BJ (cell line): ENCODE measurements around the gene TXNRD1. TPM values are rescaled to one million over a fixed set of nuclear protein-coding genes. Genes with fewer than 3 reads are reported as not detected.
"Not testable (repeated sequence)": the region's sequence is repeated elsewhere in the genome, so short reads cannot be mapped to it uniquely, and the experiment has no call there.

Experiments
- CTCF ChIA-PET: fragments of 350-600 bp; formaldehyde crosslinking; extraction: SDS; loops from one replicate; lab custom pipeline; 2021; ENCODE audit warnings: antibody characterized with exemption, inconsistent platforms; lab: Yijun Ruan, JAX
- POLR2A ChIA-PET: fragments of 300-600 bp; sonication (Branson Sonifier 250); formaldehyde crosslinking; extraction: SDS; loops from one replicate; lab custom pipeline; 2021; ENCODE audit warnings: antibody characterized with exemption; lab: Charles Lee
- DNase-seq: peaks from one replicate; pipeline ENCODE4 v3.0.0-alpha.2; 2011; ENCODE audit warnings: low read depth
- H3K27me3 ChIP-seq: 2 replicates; pipeline ENCODE4 v1.6.0; 2011; ENCODE audit warnings: low read length; ENCODE audit not compliant: control insufficient read depth, insufficient read depth
- H3K36me3 ChIP-seq: 2 replicates; pipeline ENCODE4 v1.5.1; 2011; ENCODE audit warnings: low read length; ENCODE audit not compliant: control insufficient read depth, insufficient read depth
- H3K4me3 ChIP-seq: 2 replicates; pipeline ENCODE4 v1.5.1; 2011; ENCODE audit warnings: low read depth, mild to moderate bottlenecking, control low read depth, low read length
- CTCF ChIP-seq: IDR thresholded peaks from 2 replicates; pipeline ENCODE4 v1.5.1; 2011; ENCODE audit warnings: low read depth, mild to moderate bottlenecking, control low read depth, inconsistent platforms, low read length, moderate library complexity; ENCODE audit not compliant: insufficient read depth
- polyA plus RNA-seq: library from polyadenylated mRNA; depleted of rRNA; stranded (reverse); fragments of >200 nt; gene quantifications from 2 replicates; pipeline ENCODE4 v1.2.3, GENCODE V29; 2011; rRNA removed

TXNRD1 gene
- polyA plus RNA-seq, 1 experiment, result 1,028 TPM

GRCh38 chr12:104386461-104386860 lies 170.9 kb downstream of the TXNRD1 start:
- Histone ChIP-seq H3K36me3 (no peaks in the 10 kb centered on the region), H3K27me3 (no peaks in the 10 kb centered on the region), H3K4me3 (no peak overlapping the region)
- ChIA-PET CTCF (interaction anchor here (1.3 kb wide), 1 partner anchor 490 kb away, joined by 5 read pairs; no protein-coding TSS in a partner anchor), POLR2A (no interaction called here)
- DNase-seq, result no peak
- no peak for TF ChIP-seq CTCF

DNA sequence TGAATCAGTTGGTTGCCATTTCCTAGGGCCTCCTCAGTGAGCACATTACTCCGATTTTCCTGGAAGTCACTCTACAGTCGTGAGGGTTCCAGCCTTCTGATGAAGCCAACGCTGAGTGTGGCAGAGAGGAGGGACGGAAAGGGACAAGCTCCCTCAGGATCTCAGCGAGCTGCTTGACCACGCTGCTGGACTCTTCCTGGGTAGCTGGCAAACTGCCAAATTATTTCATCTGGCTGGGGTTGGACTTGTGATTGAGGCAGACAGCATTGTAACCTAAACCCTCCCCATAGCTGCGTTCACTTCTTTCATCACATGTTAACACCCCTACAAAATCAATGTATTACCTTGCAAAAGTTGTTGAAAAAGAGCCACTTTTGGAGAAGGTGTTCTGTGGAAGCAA lies 171.6 kb downstream of the TXNRD1 start:
- no peak overlapping the region for H3K4me3 ChIP-seq
- no peak for TF ChIP-seq CTCF
- no peak for DNase-seq
- H3K27me3 ChIP-seq, result no peaks in the 10 kb centered on the region
- CTCF ChIA-PET, result no interaction called here
- POLR2A ChIA-PET, result no interaction called here
- H3K36me3 ChIP-seq, result no peaks in the 10 kb centered on the region

DNA sequence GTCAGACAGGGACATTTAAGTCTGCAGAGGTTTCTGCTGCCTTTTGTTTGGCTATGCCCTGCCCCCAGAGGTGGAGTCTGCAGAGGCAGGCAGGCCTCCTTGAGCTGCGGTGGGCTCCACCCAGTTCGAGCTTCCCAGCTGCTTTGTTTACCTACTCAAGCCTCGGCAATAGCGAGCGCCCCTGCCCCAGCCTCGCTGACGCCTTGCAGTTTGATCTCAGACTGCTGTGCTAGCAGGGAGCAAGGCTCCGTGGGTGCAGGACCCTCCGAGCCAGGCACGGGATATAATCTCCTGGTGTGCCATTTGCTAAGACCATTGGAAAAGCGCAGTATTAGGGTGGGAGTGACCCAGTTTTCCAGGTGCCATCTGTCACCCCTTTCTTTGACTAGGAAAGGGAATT lies 178.5 kb downstream of the TXNRD1 start:
- H3K36me3 ChIP-seq, CTCF ChIA-PET, H3K4me3 ChIP-seq, DNase-seq, H3K27me3 ChIP-seq, POLR2A ChIA-PET: not testable (repeated sequence)

Other genes starting within 250 kb of the TXNRD1 start
- gene TDG, start 249.9 kb upstream of the TXNRD1 start, polyA plus RNA-seq, result 10.4 and 20.2 TPM in 2 replicates
- gene GLT8D2, start 165.6 kb upstream of the TXNRD1 start, polyA plus RNA-seq, result 67.6 and 90.2 TPM in 2 replicates
- 10.4 and 19.7 TPM in 2 replicates for gene HCFC2, start 151.2 kb upstream of the TXNRD1 start, polyA plus RNA-seq
- gene NFYB, start 77.6 kb upstream of the TXNRD1 start, polyA plus RNA-seq, result 23.3 and 42.0 TPM in 2 replicates
- gene EID3, start 88.0 kb downstream of the TXNRD1 start, polyA plus RNA-seq, result 2.0 and 2.5 TPM in 2 replicates
- gene CHST11, start 241.2 kb downstream of the TXNRD1 start, polyA plus RNA-seq, result 5.5 and 7.3 TPM in 2 replicates